K562 (cell line): ENCODE measurements around the gene SH3BP5L.

Source experiments
- CTCF ChIP-seq, 3 experiments: IDR thresholded peaks in 2 of 3; conservative IDR thresholded peaks in 1 of 3; 2 replicates each; pipeline ENCODE4 v1.5.1; 2011 to 2012; ENCODE audit warnings: low read length in 3 of 3, mild to moderate bottlenecking in 3 of 3, control low read depth in 2 of 3, improper control_type of control experiment in 1 of 3, inconsistent platforms in 1 of 3, low read depth in 1 of 3, mixed read lengths in 1 of 3, moderate library complexity in 1 of 3; ENCODE audit not compliant: insufficient read depth in 2 of 3
- DNMT1 ChIP-seq: fragments of 450-650 bp; IDR thresholded peaks from 2 replicates; pipeline ENCODE4 v1.6.1; 2016; ENCODE audit warnings: antibody characterized with exemption, mild to moderate bottlenecking
- ESRRB ChIP-seq: fragments of 250-450 bp; sonication (Bioruptor Pico); IDR thresholded peaks from 2 replicates; pipeline ENCODE4 v1.5.0; 2020; ENCODE audit warnings: mild to moderate bottlenecking, moderate library complexity, borderline replicate concordance
- FOXA1 ChIP-seq: fragments of 450-650 bp; IDR thresholded peaks from 2 replicates; pipeline ENCODE4 v1.6.1; 2016; ENCODE audit warnings: mild to moderate bottlenecking, borderline replicate concordance
- HMGXB4 ChIP-seq: sonication (generic); formaldehyde crosslinking; IDR thresholded peaks from 2 replicates; pipeline ENCODE4 v1.8.1; 2023; ENCODE audit warnings: mild to moderate bottlenecking, missing genetic modification reagents
- JUNB ChIP-seq: fragments of 450-650 bp; formaldehyde crosslinking; conservative IDR thresholded peaks from 2 replicates; pipeline ENCODE4 v1.4.0; 2020; ENCODE audit warnings: mild to moderate bottlenecking
- NRF1 ChIP-seq, 2 experiments: fragments of 450-650 bp; IDR thresholded peaks in 1 of 2; conservative IDR thresholded peaks in 1 of 2; 2 replicates each; pipeline ENCODE4 v1.6.1; 2014; ENCODE audit warnings: mild to moderate bottlenecking in 2 of 2
- ZNF274 ChIP-seq: IDR thresholded peaks from 2 replicates; pipeline ENCODE4 v1.6.1; 2011; ENCODE audit warnings: low read depth, mild to moderate bottlenecking, low read length, moderate library complexity, borderline replicate concordance
- ZZZ3 ChIP-seq: fragments of 450-650 bp; IDR thresholded peaks from 2 replicates; pipeline ENCODE4 v1.6.1; 2016; ENCODE audit warnings: antibody characterized with exemption, mild to moderate bottlenecking, moderate library complexity

GRCh38 chr1:248849637-248850036 lies 23.9 kb upstream of the SH3BP5L start:
- TF ChIP-seq NRF1 (conservative IDR thresholded peaks at IDR 0.05 in 1 of 2, IDR thresholded peaks at IDR 0.05 in 1 of 2) (no peak), ZZZ3 (no peak), FOXA1 (no peak), JUNB (no peak), CTCF (IDR thresholded peaks at IDR 0.05 in 2 of 3, conservative IDR thresholded peaks at IDR 0.05 in 1 of 3; ENCODE audit: insufficient read depth in 2 of 3, low read depth in 1 of 3, low read length in 3 of 3) (no peak), ZNF274 (no peak), HMGXB4 (CRISPR knock-in tag) (no peak), DNMT1 (no peak), ESRRB (CRISPR knock-in tag) (no peak)
